Measurements from ENCODE around the gene FRRS1.

The FRRS1 gene

GRCh38 chr1:99661780-99662179 lies 104.7 kb downstream of the FRRS1 start:
- H3K27ac ChIP-seq: no peak overlapping the region
- no peak overlapping the region for H3K4me3 ChIP-seq (ENCODE audit: low read depth, low read length)
- TF ChIP-seq CTCF (IDR thresholded peaks at IDR 0.05; ENCODE audit: low read depth, low read length): no peak
- no peaks in the 10 kb centered on the region for H3K9me3 ChIP-seq (ENCODE audit: severe bottlenecking)
- no peak for DNase-seq
- H3K27me3 ChIP-seq (ENCODE audit: insufficient read depth, low read depth, severe bottlenecking): no peaks in the 10 kb centered on the region
- no peaks in the 10 kb centered on the region for H3K36me3 ChIP-seq

- no peak for TF ChIP-seq CTCF (IDR thresholded peaks at IDR 0.05; ENCODE audit: low read depth, low read length)
- no peak for DNase-seq
- no peak overlapping the region for H3K4me3 ChIP-seq (ENCODE audit: low read depth, low read length)
- no peaks in the 10 kb centered on the region for H3K36me3 ChIP-seq
- no peak overlapping the region for H3K27ac ChIP-seq
- H3K9me3 ChIP-seq (ENCODE audit: severe bottlenecking): no peaks in the 10 kb centered on the region
- no peaks in the 10 kb centered on the region for H3K27me3 ChIP-seq (ENCODE audit: insufficient read depth, low read depth, severe bottlenecking)
These were observed 105.9 kb downstream of the FRRS1 start for GRCh38 chr1:99660496-99660895.

- Histone ChIP-seq H3K27me3 (ENCODE audit: insufficient read depth, low read depth, severe bottlenecking) (no peaks in the 10 kb centered on the region), H3K4me3 (ENCODE audit: low read depth, low read length) (no peak overlapping the region), H3K36me3 (no peaks in the 10 kb centered on the region), H3K9me3 (ENCODE audit: severe bottlenecking) (no peaks in the 10 kb centered on the region), H3K27ac (no peak overlapping the region)
- TF ChIP-seq CTCF (IDR thresholded peaks at IDR 0.05; ENCODE audit: low read depth, low read length): no peak
- no peak for DNase-seq
These were observed 106.7 kb downstream of the FRRS1 start for GRCh38 chr1:99659755-99660210.
